K562 (cell line): ENCODE data around the gene SPNS1. TPM values are rescaled to one million over a fixed set of nuclear protein-coding genes. Genes with fewer than 3 reads are reported as not detected.

ENCODE experiments used
- ARHGAP35 ChIP-seq: fragments of 450-650 bp; IDR thresholded peaks from 2 replicates; pipeline ENCODE4 v1.6.1; 2018; ENCODE audit not compliant: partially characterized antibody
- ARID2 ChIP-seq: fragments of 450-650 bp; IDR thresholded peaks from 2 replicates; pipeline ENCODE4 v1.6.1; 2017; ENCODE audit warnings: antibody characterized with exemption, mild to moderate bottlenecking
- CREM ChIP-seq: IDR thresholded peaks from 2 replicates; pipeline ENCODE4 v1.6.1; 2014; ENCODE audit warnings: antibody characterized with exemption, low read depth
- CSDE1 ChIP-seq, 2 experiments: fragments of 450-650 bp; IDR thresholded peaks; 2 replicates each; pipeline ENCODE4 v1.6.1; 2016; ENCODE audit warnings: mild to moderate bottlenecking in 1 of 2
- DACH1 ChIP-seq: fragments of 450-650 bp; IDR thresholded peaks from 2 replicates; pipeline ENCODE4 v1.6.1; 2018; ENCODE audit not compliant: partially characterized antibody
- DLX4 ChIP-seq: fragments of 250-450 bp; sonication (Bioruptor Pico); IDR thresholded peaks from 2 replicates; pipeline ENCODE4 v1.6.1; 2021; ENCODE audit warnings: mild to moderate bottlenecking
- EGR1 ChIP-seq: fragments of 450-650 bp; conservative IDR thresholded peaks from 2 replicates; pipeline ENCODE4 v1.6.1; 2017; ENCODE audit warnings: mild to moderate bottlenecking
- ETV1 ChIP-seq: fragments of 450-650 bp; conservative IDR thresholded peaks from 2 replicates; pipeline ENCODE4 v1.6.1; 2016; ENCODE audit warnings: missing genetic modification characterization, control low read depth, low read depth, missing compliant biosample characterization
- ETV5 ChIP-seq: sonication (generic); formaldehyde crosslinking; IDR thresholded peaks from 2 replicates; pipeline ENCODE4 v1.4.0; 2020; ENCODE audit warnings: low read depth, mild to moderate bottlenecking, missing genetic modification reagents
- HDAC8 ChIP-seq: fragments of 450-650 bp; IDR thresholded peaks from 2 replicates; pipeline ENCODE4 v1.6.1; 2016; ENCODE audit warnings: mild to moderate bottlenecking, missing genetic modification characterization, moderate library complexity, missing compliant biosample characterization
- KLF16 ChIP-seq: IDR thresholded peaks from 2 replicates; pipeline ENCODE4 v1.6.1; 2016; ENCODE audit warnings: antibody characterized with exemption
- NUFIP1 ChIP-seq: fragments of 450-650 bp; IDR thresholded peaks from 2 replicates; pipeline ENCODE4 v1.6.1; 2018; ENCODE audit not compliant: partially characterized antibody
- PHB2 ChIP-seq: fragments of 450-650 bp; IDR thresholded peaks from 2 replicates; pipeline ENCODE4 v1.6.1; 2017; ENCODE audit warnings: low read depth
- POLR2AphosphoS5 ChIP-seq: IDR thresholded peaks from 2 replicates; pipeline ENCODE4 v1.6.1; 2011; ENCODE audit warnings: mild to moderate bottlenecking, low read depth, low read length, moderate library complexity; ENCODE audit not compliant: control insufficient read depth, insufficient read depth
- RBM39 ChIP-seq: fragments of 200-400 bp; formaldehyde crosslinking; optimal IDR thresholded peaks from 2 replicates; pipeline ENCODE3; 2018; ENCODE audit warnings: low read depth, low read length
- SIX5 ChIP-seq, 2 experiments: IDR thresholded peaks; 2 replicates each; pipeline ENCODE4 v1.6.1; 2011; ENCODE audit warnings: low read length in 2 of 2, borderline replicate concordance in 1 of 2, low read depth in 1 of 2, mild to moderate bottlenecking in 1 of 2, moderate library complexity in 1 of 2; ENCODE audit not compliant: insufficient read depth in 1 of 2
- SMAD2 ChIP-seq: fragments of 150-350 bp; IDR thresholded peaks from 2 replicates; pipeline ENCODE4 v1.6.1; 2014; ENCODE audit warnings: low read depth, mild to moderate bottlenecking, low read length
- SMAD3 ChIP-seq: fragments of 450-650 bp; formaldehyde crosslinking; conservative IDR thresholded peaks from 2 replicates; pipeline ENCODE4 v1.4.0; 2020; ENCODE audit warnings: mild to moderate bottlenecking
- SMARCA4 ChIP-seq: fragments of 450-650 bp; IDR thresholded peaks from 2 replicates; pipeline ENCODE4 v1.6.1; 2016
- ZC3H11A ChIP-seq: IDR thresholded peaks from 2 replicates; pipeline ENCODE4 v1.6.1; 2012; ENCODE audit warnings: low read depth, low read length, improper control_type of control experiment
- ZKSCAN1 ChIP-seq: fragments of 150-350 bp; IDR thresholded peaks from 2 replicates; pipeline ENCODE4 v1.6.1; 2016; ENCODE audit warnings: low read depth, low read length
- ZNF165 ChIP-seq: fragments of 250-450 bp; sonication (Bioruptor Pico); IDR thresholded peaks from 2 replicates; pipeline ENCODE4 v1.4.0; 2020; ENCODE audit warnings: borderline replicate concordance
- ZNF324 ChIP-seq: fragments of 250-450 bp; sonication (Bioruptor Pico); IDR thresholded peaks from 2 replicates; pipeline ENCODE4 v1.4.0; 2020; ENCODE audit warnings: mild to moderate bottlenecking
- ZNF445 ChIP-seq: fragments of 250-450 bp; sonication (Bioruptor Pico); IDR thresholded peaks from 2 replicates; pipeline ENCODE4 v1.4.0; 2020; ENCODE audit warnings: low read depth, mild to moderate bottlenecking, moderate library complexity
- ZSCAN29 ChIP-seq: fragments of 450-650 bp; IDR thresholded peaks from 2 replicates; pipeline ENCODE4 v1.6.1; 2017
- polyA plus RNA-seq, 8 experiments: library from polyadenylated mRNA; depleted of rRNA in 4 of 8; stranded (reverse) in 5 of 8; unstranded in 3 of 8; fragments of >200 nt; fragmentation: Nextera tagmentation in 2 of 8; fragmentation: Illumina TruSeq in 1 of 8; extraction: Ambion mirVana in 2 of 8; extraction: Trizol in 1 of 8; gene quantifications; 2 replicates each; pipeline versions ENCODE4 v1.2.1 to v1.2.3, GENCODE V29; 2011 to 2014; ENCODE audit warnings: inconsistent platforms in 1 of 8, missing spikeins in 1 of 8
- total RNA-seq, 7 experiments: library from RNA; depleted of rRNA in 6 of 7; stranded (reverse); fragments of >200 nt in 6 of 7; fragmentation: Illumina TruSeq in 2 of 7; extraction: Trizol in 2 of 7; gene quantifications; 2 replicates each; pipeline versions ENCODE4 v1.2.1 to v1.2.3, GENCODE V29; 2011 to 2021; ENCODE audit warnings: low replicate concordance in 1 of 7
- TF ChIP-seq, protein P1 (sequence below), 2 experiments: IDR thresholded peaks; 2 replicates each; pipeline ENCODE4 v1.6.1; 2011; ENCODE audit warnings: borderline replicate concordance in 1 of 2, control low read depth in 1 of 2, low read depth in 1 of 2, low read length in 1 of 2, mild to moderate bottlenecking in 1 of 2, mixed read lengths in 1 of 2, moderate library complexity in 1 of 2; ENCODE audit not compliant: insufficient read depth in 1 of 2, insufficient read length in 1 of 2, poor library complexity in 1 of 2, severe bottlenecking in 1 of 2; ENCODE audit errors: extremely low read depth in 1 of 2

SPNS1 gene
- total and polyA plus RNA-seq, 9 of the 15 experiments (the other 6 are each of a cell fraction or from before 2014, with no cell fraction given), result 0.58 to 64.9 (median 13.7) TPM

DNA sequence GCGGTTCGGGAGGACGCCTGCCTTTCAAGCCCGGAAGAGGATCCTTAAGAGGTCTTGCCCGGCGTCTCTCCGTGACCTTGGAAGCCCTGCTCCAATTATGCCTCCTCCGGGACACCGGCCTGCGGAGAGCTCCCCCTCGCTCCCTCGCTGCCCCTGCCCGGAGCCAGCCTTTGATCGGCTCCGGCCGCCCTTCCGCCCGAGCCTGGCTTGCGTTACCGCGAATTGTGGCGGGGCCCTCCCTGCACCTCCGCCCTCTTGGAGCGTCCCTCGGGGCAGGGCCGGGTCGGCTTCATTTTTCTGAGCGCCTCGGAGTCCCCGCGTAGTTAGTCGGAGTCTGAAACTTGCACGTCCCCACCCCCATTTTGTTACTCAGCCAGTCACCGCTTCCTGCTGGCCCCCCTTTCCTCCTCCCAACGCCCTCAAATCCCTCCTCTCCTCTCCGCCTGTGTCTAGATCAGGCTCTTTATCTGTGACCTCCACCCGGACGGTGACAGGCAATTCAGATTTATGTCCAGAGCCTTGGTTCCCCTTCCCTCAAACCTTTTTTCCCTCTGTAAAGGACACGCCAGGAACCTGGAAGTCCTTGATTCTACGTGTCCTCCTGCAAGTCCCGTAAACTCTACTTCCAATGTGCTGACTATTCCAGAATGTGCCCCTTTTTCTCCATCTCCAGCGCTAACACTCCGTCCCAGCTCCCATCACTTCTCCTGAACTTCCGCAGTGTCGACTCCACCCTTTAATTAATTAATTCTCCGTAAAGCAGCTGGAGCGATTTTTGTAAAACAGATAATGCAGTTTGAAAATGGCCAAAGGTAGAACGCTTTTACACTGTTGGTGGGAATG, 49.0 kb upstream of the SPNS1 start (continued):
- peak; percentile 58; the same call in 1 of the 2 replicates for TF ChIP-seq KLF16
- no peak for TF ChIP-seq RBM39
- TF ChIP-seq SMAD3 (CRISPR knock-in tag), result no peak
- TF ChIP-seq HDAC8 (tag), result no peak
- TF ChIP-seq ZNF324 (CRISPR knock-in tag), result no peak
- no peak for TF ChIP-seq NUFIP1
- no peak for TF ChIP-seq DLX4 (CRISPR knock-in tag)
- TF ChIP-seq ZKSCAN1, result 0 out of 2 replicates have a peak, but pooled peaks have one; percentile 18
- peak; percentile 75 for TF ChIP-seq CREM
- no peak for TF ChIP-seq ARID2
- peak; percentile 86 for TF ChIP-seq ETV1 (tag)
- peak; percentile 70; the same call in 1 of the 2 replicates for TF ChIP-seq PHB2
- TF ChIP-seq EGR1, result peak; percentile 53; the same call in 1 of the 2 replicates
- peak; percentile 97 for TF ChIP-seq SMARCA4
- TF ChIP-seq, protein P1, sequence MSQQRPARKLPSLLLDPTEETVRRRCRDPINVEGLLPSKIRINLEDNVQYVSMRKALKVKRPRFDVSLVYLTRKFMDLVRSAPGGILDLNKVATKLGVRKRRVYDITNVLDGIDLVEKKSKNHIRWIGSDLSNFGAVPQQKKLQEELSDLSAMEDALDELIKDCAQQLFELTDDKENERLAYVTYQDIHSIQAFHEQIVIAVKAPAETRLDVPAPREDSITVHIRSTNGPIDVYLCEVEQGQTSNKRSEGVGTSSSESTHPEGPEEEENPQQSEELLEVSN (IDR thresholded peaks at IDR 0.05; ENCODE audit: borderline replicate concordance in 1 of 2, extremely low read depth in 1 of 2, insufficient read depth in 1 of 2, insufficient read length in 1 of 2, low read depth in 1 of 2, low read length in 1 of 2, poor library complexity in 1 of 2, severe bottlenecking in 1 of 2), result peak in 1 of 2 experiments; percentile 53
- TF ChIP-seq ETV5, result peak; percentile 76
- TF ChIP-seq ZC3H11A, result no peak
- no peak for TF ChIP-seq CSDE1 (IDR thresholded peaks at IDR 0.05)
- TF ChIP-seq SMAD2, result no peak
- peak; percentile 75; the same call in 1 of the 2 replicates for TF ChIP-seq POLR2AphosphoS5
- no peak for TF ChIP-seq ZSCAN29
- no peak for TF ChIP-seq ZNF445
- no peak for TF ChIP-seq SIX5 (IDR thresholded peaks at IDR 0.05; ENCODE audit: borderline replicate concordance in 1 of 2, insufficient read depth in 1 of 2, low read depth in 1 of 2, low read length in 2 of 2)
- peak; percentile 20 for TF ChIP-seq ARHGAP35
- no peak for TF ChIP-seq ZNF165 (CRISPR knock-in tag)
- peak; percentile 59 for TF ChIP-seq DACH1
